GM12891 (cell line): ENCODE measurements around the gene XXYLT1.

Source experiments
- PAX5 ChIP-seq: IDR thresholded peaks from 2 replicates; pipeline ENCODE4 v1.6.1; 2011; ENCODE audit warnings: low read length, moderate library complexity, mild to moderate bottlenecking; ENCODE audit not compliant: insufficient read depth, severe bottlenecking
- POLR2A ChIP-seq: IDR thresholded peaks from 2 replicates; pipeline ENCODE4 v1.6.1; 2011; ENCODE audit warnings: low read depth, low read length, control low read depth
- POLR2AphosphoS5 ChIP-seq: IDR thresholded peaks from 2 replicates; pipeline ENCODE4 v1.6.1; 2011; ENCODE audit warnings: low read depth, low read length, control low read depth
- POU2F2 ChIP-seq: IDR thresholded peaks from 2 replicates; pipeline ENCODE4 v1.6.1; 2011; ENCODE audit warnings: low read depth, mild to moderate bottlenecking, control low read depth, low read length, moderate library complexity
- SPI1 ChIP-seq: IDR thresholded peaks from 2 replicates; pipeline ENCODE4 v1.6.1; 2011; ENCODE audit warnings: low read depth, low read length, control low read depth
- TAF1 ChIP-seq: IDR thresholded peaks from 2 replicates; pipeline ENCODE4 v1.6.1; 2011; ENCODE audit warnings: low read depth, low read length, control low read depth

GRCh38 chr3:195087328-195087727 is 183.6 kb downstream of the XXYLT1 start:
- no peak for TF ChIP-seq TAF1
- TF ChIP-seq POLR2A, result no peak
- no peak for TF ChIP-seq POLR2AphosphoS5
- TF ChIP-seq SPI1, result no peak
- no peak for TF ChIP-seq POU2F2
- no peak for TF ChIP-seq PAX5
